ENCODE data around the gene SMURF2. TPM values are rescaled to one million over a fixed set of nuclear protein-coding genes. Genes with fewer than 3 reads are reported as not detected.

Gene SMURF2
- total RNA-seq, 1 experiment from 2014 or later, result 70.0 TPM

- no peak for DNase-seq (ENCODE audit: low read depth)
These were observed 121.9 kb downstream of the SMURF2 start for GRCh38 chr17:64540118-64540776.

GRCh38 chr17:64538508-64539130, 123.5 kb downstream of the SMURF2 start:
- no peak for DNase-seq (ENCODE audit: low read depth)

GRCh38 chr17:64537488-64537887, 124.6 kb downstream of the SMURF2 start:
- no peak for DNase-seq (ENCODE audit: low read depth)

- no peak for DNase-seq (ENCODE audit: low read depth)
These were observed 125.2 kb downstream of the SMURF2 start for GRCh38 chr17:64536913-64537312.

GRCh38 chr17:64535357-64535756, 126.8 kb downstream of the SMURF2 start:
- peak; percentile 35 for DNase-seq (ENCODE audit: low read depth)

- peak; percentile 18 for DNase-seq (ENCODE audit: low read depth)
These were observed 127.9 kb downstream of the SMURF2 start for GRCh38 chr17:64534187-64534586.

GRCh38 chr17:64533784-64534183, 128.3 kb downstream of the SMURF2 start:
- DNase-seq (ENCODE audit: low read depth), result no peak

GRCh38 chr17:64532409-64532808, 129.7 kb downstream of the SMURF2 start:
- DNase-seq (ENCODE audit: low read depth), result no peak

- DNase-seq (ENCODE audit: low read depth), result no peak
These were observed 130.1 kb downstream of the SMURF2 start for GRCh38 chr17:64531955-64532371.

GRCh38 chr17:64529221-64529620, 132.9 kb downstream of the SMURF2 start:
- no peak for DNase-seq (ENCODE audit: low read depth)

GRCh38 chr17:64527914-64528313, 134.2 kb downstream of the SMURF2 start:
- DNase-seq (ENCODE audit: low read depth), result no peak

- no peak for DNase-seq (ENCODE audit: low read depth)
These were observed 141.7 kb downstream of the SMURF2 start for GRCh38 chr17:64520359-64520758.

GRCh38 chr17:64519601-64520000, 142.5 kb downstream of the SMURF2 start:
- DNase-seq (ENCODE audit: low read depth), result no peak

GRCh38 chr17:64515829-64516228, 146.3 kb downstream of the SMURF2 start:
- DNase-seq (ENCODE audit: low read depth), result no peak

- no peak for DNase-seq (ENCODE audit: low read depth)
These were observed 146.7 kb downstream of the SMURF2 start for GRCh38 chr17:64515419-64515818.

GRCh38 chr17:64509179-64509578, 152.9 kb downstream of the SMURF2 start:
- DNase-seq (ENCODE audit: low read depth), result no peak

GRCh38 chr17:64508683-64509082, 153.4 kb downstream of the SMURF2 start:
- DNase-seq (ENCODE audit: low read depth), result no peak

GRCh38 chr17:64507413-64507782, 154.7 kb downstream of the SMURF2 start:
- DNase-seq (ENCODE audit: low read depth), result peak; percentile 87

GRCh38 chr17:64506576-64507412, 155.3 kb downstream of the SMURF2 start, which contains the start of gene CEP95:
CEP95 (plus strand) TSS chr17:64506977; CDS start chr17:64507098, 121 bp downstream.
- DNase-seq (ENCODE audit: low read depth), result peak; percentile 97

- DNase-seq (ENCODE audit: low read depth), result peak; percentile 97
These were observed 155.9 kb downstream of the SMURF2 start, which contains the start of gene DDX5 for GRCh38 chr17:64506201-64506575. DDX5 (minus strand) TSS chr17:64506289; CDS start chr17:64506119, 170 bp downstream.

- peak; percentile 89 for DNase-seq (ENCODE audit: low read depth)
These were observed 156.5 kb downstream of the SMURF2 start for GRCh38 chr17:64505340-64506200.
